ENCODE results near the gene CADPS.
"Not testable (repeated sequence)": the region's sequence is repeated elsewhere in the genome, so short reads cannot be mapped to it uniquely, and the experiment has no call there.

CADPS gene

DNA sequence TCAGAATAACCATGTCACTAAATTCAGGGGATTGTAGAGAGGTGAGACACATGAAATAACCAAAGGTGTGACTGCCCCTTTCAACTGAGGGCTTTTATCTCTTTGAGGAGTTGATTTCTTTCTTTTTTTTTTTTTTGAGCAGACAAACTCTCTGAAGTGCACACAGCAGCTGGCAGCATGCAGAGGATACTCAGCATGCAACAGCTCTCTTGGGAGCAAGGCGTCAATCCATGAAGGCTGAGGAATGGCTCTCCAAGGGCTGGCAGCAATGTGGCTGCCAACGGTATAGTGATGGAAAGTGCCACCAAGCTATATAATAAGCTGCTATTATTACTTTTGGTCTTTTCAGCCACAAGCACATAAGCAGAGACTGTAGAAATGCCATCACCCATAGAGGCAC, 275.2 kb downstream of the CADPS start:
- Histone ChIP-seq H3K9me3 (ENCODE audit: control insufficient read depth, insufficient read depth, low read length) (no peaks in the 10 kb centered on the region), H3K4me1 (ENCODE audit: control insufficient read depth, insufficient read depth, low read length) (no peaks in the 10 kb centered on the region), H3K4me3 (ENCODE audit: low read depth, low read length) (no peak overlapping the region), H3K36me3 (ENCODE audit: control insufficient read depth, insufficient read depth, low read length) (no peaks in the 10 kb centered on the region), H3K27me3 (ENCODE audit: control insufficient read depth, insufficient read depth, low read length) (no peaks in the 10 kb centered on the region), H3K9ac (ENCODE audit: low read depth, low read length) (no peak overlapping the region)

DNA sequence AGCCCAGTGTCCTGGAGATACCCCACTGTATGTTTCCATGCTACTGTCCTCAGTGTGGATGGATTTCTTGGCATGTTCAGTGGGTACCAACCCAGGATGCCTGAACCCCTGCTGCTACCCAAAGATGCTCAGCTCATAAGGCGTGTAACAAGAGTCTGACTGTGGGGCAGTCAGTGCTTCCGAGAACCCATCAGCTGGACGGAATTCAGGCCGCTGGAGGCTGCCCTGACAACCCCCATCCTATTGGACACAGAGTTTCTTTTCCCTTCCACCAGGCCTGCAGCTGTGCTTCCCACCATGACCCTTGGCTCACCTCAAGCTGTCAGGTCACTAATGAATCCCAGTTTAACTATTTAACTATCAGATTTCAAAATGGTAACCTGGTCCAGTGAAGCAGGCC, 277.7 kb downstream of the CADPS start:
- H3K27me3 ChIP-seq (ENCODE audit: control insufficient read depth, insufficient read depth, low read length) = no peaks in the 10 kb centered on the region
- no peak overlapping the region for H3K9ac ChIP-seq (ENCODE audit: low read depth, low read length)
- H3K4me3 ChIP-seq (ENCODE audit: low read depth, low read length) = no peak overlapping the region
- H3K9me3 ChIP-seq (ENCODE audit: control insufficient read depth, insufficient read depth, low read length) = no peaks in the 10 kb centered on the region
- H3K36me3 ChIP-seq (ENCODE audit: control insufficient read depth, insufficient read depth, low read length) = no peaks in the 10 kb centered on the region
- H3K4me1 ChIP-seq (ENCODE audit: control insufficient read depth, insufficient read depth, low read length) = no peaks in the 10 kb centered on the region

DNA sequence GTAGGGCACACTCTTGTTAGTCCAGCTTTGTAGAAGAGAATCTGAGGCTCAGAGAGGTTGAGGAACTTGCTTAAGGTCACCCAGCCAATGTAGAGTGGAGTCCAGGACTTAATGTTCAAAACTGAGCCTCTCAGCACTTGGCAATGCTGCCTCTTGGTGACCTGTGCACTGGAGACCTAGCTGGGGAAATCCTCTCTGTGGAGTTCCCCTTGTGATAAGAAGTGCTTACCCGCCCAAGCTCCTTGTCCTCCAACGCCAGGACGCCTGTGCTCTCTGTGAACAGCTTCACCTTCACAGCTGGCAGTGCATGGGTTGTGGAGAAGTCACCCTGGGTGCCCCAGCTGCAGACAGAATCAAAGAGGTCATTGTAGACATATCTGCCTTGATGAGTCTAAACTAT, 282.8 kb downstream of the CADPS start:
- Histone ChIP-seq H3K36me3 (ENCODE audit: control insufficient read depth, insufficient read depth, low read length) (peaks cover 2% of the 10 kb centered on the region), H3K4me1 (ENCODE audit: control insufficient read depth, insufficient read depth, low read length) (no peaks in the 10 kb centered on the region), H3K4me3 (ENCODE audit: low read depth, low read length) (no peak overlapping the region), H3K9ac (ENCODE audit: low read depth, low read length) (no peak overlapping the region), H3K27me3 (ENCODE audit: control insufficient read depth, insufficient read depth, low read length) (no peaks in the 10 kb centered on the region), H3K9me3 (ENCODE audit: control insufficient read depth, insufficient read depth, low read length) (no peaks in the 10 kb centered on the region)

DNA sequence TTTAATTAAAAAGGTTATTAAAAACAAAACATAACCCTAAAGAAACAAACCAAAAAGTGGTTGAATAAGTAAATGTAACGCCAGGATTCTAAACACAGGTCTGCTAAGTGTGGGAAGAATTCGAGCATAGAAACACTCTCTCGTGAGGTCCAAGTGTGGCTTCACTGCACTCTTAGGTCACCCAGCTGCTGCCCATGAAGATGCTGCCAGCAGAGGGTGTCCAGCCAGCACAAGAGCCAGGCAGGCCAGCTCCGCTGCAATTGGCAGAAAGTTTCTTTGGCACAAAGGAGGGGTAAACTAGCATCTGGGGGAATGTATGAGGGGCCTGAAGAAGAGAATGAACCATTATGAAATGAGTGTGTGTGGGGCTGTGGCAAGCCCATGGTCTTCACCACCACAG, 286.1 kb downstream of the CADPS start:
- no peak overlapping the region for H3K4me3 ChIP-seq (ENCODE audit: low read depth, low read length)
- no peak overlapping the region for H3K9ac ChIP-seq (ENCODE audit: low read depth, low read length)
- H3K36me3 ChIP-seq (ENCODE audit: control insufficient read depth, insufficient read depth, low read length) = peaks cover 2% of the 10 kb centered on the region
- H3K9me3 ChIP-seq (ENCODE audit: control insufficient read depth, insufficient read depth, low read length) = no peaks in the 10 kb centered on the region
- H3K27me3 ChIP-seq (ENCODE audit: control insufficient read depth, insufficient read depth, low read length) = no peaks in the 10 kb centered on the region
- H3K4me1 ChIP-seq (ENCODE audit: control insufficient read depth, insufficient read depth, low read length) = no peaks in the 10 kb centered on the region

DNA sequence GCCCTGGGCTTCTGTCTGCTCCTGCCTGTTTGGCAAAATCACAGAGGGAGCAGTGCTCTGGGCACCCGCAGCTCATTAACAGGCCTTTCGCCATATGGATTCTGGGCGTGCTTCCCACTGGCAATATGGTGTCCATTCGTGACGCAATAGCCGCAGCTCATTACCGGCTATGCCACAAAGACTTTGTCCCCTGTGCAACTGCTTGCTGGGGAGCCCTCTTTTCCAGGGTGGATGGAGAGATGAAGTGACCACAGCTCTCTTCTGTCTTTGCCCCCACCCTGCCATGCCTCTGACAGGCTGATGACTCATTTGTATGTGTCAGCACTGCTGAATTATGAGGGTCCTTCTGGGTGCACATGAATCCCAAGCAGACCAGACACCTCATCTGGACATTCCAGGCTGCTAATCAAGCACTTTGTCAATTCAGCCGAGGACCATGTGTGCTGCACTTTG, 287.6 kb downstream of the CADPS start:
- H3K4me3 ChIP-seq (ENCODE audit: low read depth, low read length) = no peak overlapping the region
- peaks cover 2% of the 10 kb centered on the region for H3K36me3 ChIP-seq (ENCODE audit: control insufficient read depth, insufficient read depth, low read length)
- H3K27me3 ChIP-seq (ENCODE audit: control insufficient read depth, insufficient read depth, low read length) = no peaks in the 10 kb centered on the region
- no peak overlapping the region for H3K9ac ChIP-seq (ENCODE audit: low read depth, low read length)
- no peaks in the 10 kb centered on the region for H3K4me1 ChIP-seq (ENCODE audit: control insufficient read depth, insufficient read depth, low read length)
- no peaks in the 10 kb centered on the region for H3K9me3 ChIP-seq (ENCODE audit: control insufficient read depth, insufficient read depth, low read length)

DNA sequence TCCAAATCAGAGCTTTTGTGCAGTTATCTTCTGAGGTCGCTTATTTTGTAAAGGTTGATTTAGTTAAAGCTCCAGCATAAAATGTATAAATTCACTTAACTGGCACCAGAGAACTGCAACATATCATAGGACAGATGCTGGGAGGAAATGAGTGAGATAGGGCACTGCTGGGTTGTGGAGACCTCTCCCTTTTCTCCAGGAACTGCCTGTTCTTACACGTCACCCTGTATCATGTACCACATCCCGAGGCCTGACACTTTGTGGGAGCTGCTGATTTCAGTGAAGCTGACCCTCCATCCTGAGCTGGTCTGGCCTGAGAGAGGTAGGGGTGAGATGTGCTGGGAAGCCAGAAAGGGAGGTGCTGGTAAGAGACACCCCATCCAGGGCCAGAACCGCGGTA, 288.0 kb downstream of the CADPS start:
- Histone ChIP-seq H3K27me3 (ENCODE audit: control insufficient read depth, insufficient read depth, low read length) (no peaks in the 10 kb centered on the region), H3K4me1 (ENCODE audit: control insufficient read depth, insufficient read depth, low read length) (no peaks in the 10 kb centered on the region), H3K9me3 (ENCODE audit: control insufficient read depth, insufficient read depth, low read length) (no peaks in the 10 kb centered on the region), H3K36me3 (ENCODE audit: control insufficient read depth, insufficient read depth, low read length) (peaks cover 2% of the 10 kb centered on the region), H3K4me3 (ENCODE audit: low read depth, low read length) (no peak overlapping the region), H3K9ac (ENCODE audit: low read depth, low read length) (no peak overlapping the region)

DNA sequence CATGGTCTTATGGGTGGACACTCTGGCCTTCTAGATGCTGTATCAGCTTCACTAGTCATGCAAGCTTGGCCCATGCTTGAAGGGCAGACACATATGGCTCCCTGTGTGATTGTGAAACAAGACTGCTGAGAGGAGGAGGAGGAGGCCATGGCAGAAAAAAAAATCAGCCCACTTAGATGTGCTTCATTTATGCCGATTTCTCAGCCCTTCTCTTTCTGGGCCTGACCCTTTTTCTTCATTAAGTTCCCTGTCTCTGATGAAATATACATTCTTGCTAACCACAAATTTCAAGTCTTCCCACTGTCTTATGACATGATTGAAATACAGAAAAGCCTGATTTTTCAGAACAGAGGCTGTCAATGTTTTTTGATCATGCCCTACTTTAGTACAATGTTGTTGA, 288.9 kb downstream of the CADPS start:
- H3K36me3 ChIP-seq (ENCODE audit: control insufficient read depth, insufficient read depth, low read length) = peaks cover 2% of the 10 kb centered on the region
- H3K4me1 ChIP-seq (ENCODE audit: control insufficient read depth, insufficient read depth, low read length) = no peaks in the 10 kb centered on the region

DNA sequence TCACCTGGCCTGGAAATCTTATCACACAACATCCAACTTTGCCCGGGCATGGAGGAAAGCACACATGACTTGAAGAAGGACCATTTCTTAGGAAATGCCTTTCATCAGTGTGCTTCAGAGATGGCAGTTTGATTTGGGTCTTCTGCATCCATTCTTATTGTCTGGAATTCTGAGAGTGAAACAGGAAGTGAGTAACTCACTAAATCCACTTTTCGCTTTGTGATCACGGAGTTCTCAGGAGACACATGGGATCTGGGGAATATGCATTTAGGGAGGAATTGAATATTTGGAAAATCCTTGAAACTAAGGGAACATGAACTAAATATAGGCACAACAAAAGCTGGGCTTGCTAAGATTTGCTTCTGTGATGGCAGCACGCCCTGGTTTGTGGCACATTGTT, 289.4 kb downstream of the CADPS start:
- Histone ChIP-seq H3K4me1 (ENCODE audit: control insufficient read depth, insufficient read depth, low read length) (no peaks in the 10 kb centered on the region), H3K9me3 (ENCODE audit: control insufficient read depth, insufficient read depth, low read length) (no peaks in the 10 kb centered on the region), H3K27me3 (ENCODE audit: control insufficient read depth, insufficient read depth, low read length) (no peaks in the 10 kb centered on the region), H3K36me3 (ENCODE audit: control insufficient read depth, insufficient read depth, low read length) (peaks cover 2% of the 10 kb centered on the region), H3K4me3 (ENCODE audit: low read depth, low read length) (no peak overlapping the region), H3K9ac (ENCODE audit: low read depth, low read length) (no peak overlapping the region)

More for the DNA sequence above, 288.9 kb downstream of the CADPS start:
- H3K27me3 ChIP-seq (ENCODE audit: control insufficient read depth, insufficient read depth, low read length) = no peaks in the 10 kb centered on the region
- no peaks in the 10 kb centered on the region for H3K9me3 ChIP-seq (ENCODE audit: control insufficient read depth, insufficient read depth, low read length)
- no peak overlapping the region for H3K4me3 ChIP-seq (ENCODE audit: low read depth, low read length)
- H3K9ac ChIP-seq (ENCODE audit: low read depth, low read length) = no peak overlapping the region

DNA sequence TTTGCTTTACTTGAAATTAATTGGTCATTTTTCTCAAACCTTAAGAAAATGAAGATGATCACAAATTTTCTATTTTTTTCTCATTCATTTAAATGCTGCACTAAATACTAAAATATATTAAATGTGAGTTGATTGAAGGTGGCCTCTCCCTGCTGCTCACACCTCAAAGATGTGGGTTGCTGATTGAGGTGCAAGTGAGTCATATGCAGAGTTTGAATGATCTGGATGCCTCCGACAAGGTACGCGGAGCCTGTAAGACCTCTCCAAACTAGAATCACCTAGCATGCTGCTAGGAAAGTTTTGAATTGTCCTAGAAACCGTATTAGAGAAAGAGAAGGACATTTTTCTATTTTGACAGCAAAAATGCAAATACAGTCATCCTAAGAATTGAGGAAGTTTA, 290.6 kb downstream of the CADPS start:
- Histone ChIP-seq H3K36me3 (ENCODE audit: control insufficient read depth, insufficient read depth, low read length) (peaks cover 2% of the 10 kb centered on the region), H3K4me3 (ENCODE audit: low read depth, low read length) (no peak overlapping the region), H3K9ac (ENCODE audit: low read depth, low read length) (no peak overlapping the region), H3K9me3 (ENCODE audit: control insufficient read depth, insufficient read depth, low read length) (no peaks in the 10 kb centered on the region), H3K27me3 (ENCODE audit: control insufficient read depth, insufficient read depth, low read length) (no peaks in the 10 kb centered on the region), H3K4me1 (ENCODE audit: control insufficient read depth, insufficient read depth, low read length) (no peaks in the 10 kb centered on the region)

DNA sequence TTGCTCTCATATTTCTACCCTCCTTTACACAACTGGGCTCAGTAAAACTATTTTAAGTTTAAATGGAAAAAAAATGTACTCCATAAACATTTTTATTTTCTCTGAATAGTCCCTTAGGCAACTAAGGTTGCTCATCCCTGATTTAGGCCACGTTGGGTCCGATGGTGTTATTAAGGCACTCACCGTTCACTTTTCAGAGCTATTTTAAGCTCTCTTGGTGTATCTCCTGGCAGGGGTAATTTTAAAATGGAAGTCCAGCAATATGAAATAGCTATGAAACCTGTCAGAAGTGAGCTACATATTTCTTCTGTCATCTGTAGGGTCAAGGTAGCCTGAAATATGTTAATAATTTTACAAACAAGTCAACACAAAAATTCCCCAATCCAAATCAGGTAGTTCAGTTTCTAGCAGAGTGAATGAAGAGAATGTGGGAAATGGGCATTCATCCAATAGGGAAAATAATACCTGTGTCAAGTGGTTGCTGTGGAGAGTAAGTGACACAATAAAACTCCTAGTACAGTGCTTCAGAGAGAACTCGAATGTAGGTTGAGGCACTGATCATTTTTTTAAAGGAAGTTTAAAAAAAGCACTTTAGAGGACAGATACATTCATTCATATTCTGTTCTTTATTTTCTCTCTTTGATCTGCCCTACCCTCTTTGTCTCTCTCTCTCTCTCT, 292.6 kb downstream of the CADPS start:
- Histone ChIP-seq H3K4me1 (ENCODE audit: control insufficient read depth, insufficient read depth, low read length) (no peaks in the 10 kb centered on the region), H3K9ac (ENCODE audit: low read depth, low read length) (no peak overlapping the region), H3K4me3 (ENCODE audit: low read depth, low read length) (no peak overlapping the region), H3K36me3 (ENCODE audit: control insufficient read depth, insufficient read depth, low read length) (no peaks in the 10 kb centered on the region), H3K27me3 (ENCODE audit: control insufficient read depth, insufficient read depth, low read length) (no peaks in the 10 kb centered on the region), H3K9me3 (ENCODE audit: control insufficient read depth, insufficient read depth, low read length) (no peaks in the 10 kb centered on the region)

DNA sequence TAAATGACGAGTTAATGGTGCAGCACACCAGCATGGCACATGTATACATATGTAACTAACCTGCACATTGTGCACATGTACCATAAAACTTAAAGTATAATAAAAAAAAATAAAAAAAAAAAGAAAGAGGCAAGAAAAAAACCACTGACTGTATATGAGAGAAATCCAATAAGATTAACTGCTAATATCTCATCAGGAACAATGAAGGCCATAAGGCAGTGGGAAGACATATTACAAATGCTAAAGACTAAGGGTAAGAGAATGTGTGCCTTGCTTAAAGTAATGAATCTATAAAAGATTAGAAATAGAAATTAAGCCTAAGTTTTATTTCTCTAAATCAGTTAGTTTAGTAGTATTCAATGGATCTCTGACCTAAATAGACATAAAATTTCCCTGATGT, 294.7 kb downstream of the CADPS start:
- not testable (repeated sequence) for H3K4me1 ChIP-seq (ENCODE audit: control insufficient read depth, insufficient read depth, low read length); H3K36me3 ChIP-seq (ENCODE audit: control insufficient read depth, insufficient read depth, low read length); H3K9ac ChIP-seq (ENCODE audit: low read depth, low read length); H3K4me3 ChIP-seq (ENCODE audit: low read depth, low read length); H3K9me3 ChIP-seq (ENCODE audit: control insufficient read depth, insufficient read depth, low read length); H3K27me3 ChIP-seq (ENCODE audit: control insufficient read depth, insufficient read depth, low read length)

DNA sequence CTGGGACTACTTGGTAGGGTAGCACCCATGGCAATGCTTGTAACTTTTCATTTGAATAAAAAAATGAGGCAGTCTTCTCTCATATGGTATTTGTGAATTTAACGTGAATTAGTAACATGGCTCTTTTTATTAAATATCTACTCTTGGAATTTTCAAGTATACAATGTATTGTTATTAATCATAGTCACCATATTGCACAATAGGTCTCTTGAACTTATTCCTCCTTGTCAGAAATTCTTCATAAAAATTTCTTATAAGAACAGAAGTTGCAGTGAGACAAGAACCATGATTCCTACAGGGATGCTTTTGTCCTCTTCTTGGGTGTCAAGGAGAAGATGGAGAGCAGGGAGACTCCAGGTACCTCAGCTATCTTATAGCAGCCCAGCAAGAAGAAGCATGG, 298.1 kb downstream of the CADPS start:
- Histone ChIP-seq H3K9me3 (ENCODE audit: control insufficient read depth, insufficient read depth, low read length) (no peaks in the 10 kb centered on the region), H3K4me1 (ENCODE audit: control insufficient read depth, insufficient read depth, low read length) (no peaks in the 10 kb centered on the region), H3K4me3 (ENCODE audit: low read depth, low read length) (no peak overlapping the region), H3K27me3 (ENCODE audit: control insufficient read depth, insufficient read depth, low read length) (no peaks in the 10 kb centered on the region), H3K36me3 (ENCODE audit: control insufficient read depth, insufficient read depth, low read length) (no peaks in the 10 kb centered on the region), H3K9ac (ENCODE audit: low read depth, low read length) (no peak overlapping the region)

All from iPS-15b (cell line).